Adipocyte (in vitro differentiated cells): ENCODE results near the gene UQCRQ.

Source experiments
- DNase-seq: peaks from one replicate; pipeline ENCODE4 v3.0.0-alpha.2; 2015; ENCODE audit warnings: low read depth
- H3K27me3 ChIP-seq: replicated peaks from 2 replicates; pipeline ENCODE4 v1.7.0; 2013; ENCODE audit warnings: mild to moderate bottlenecking, low read length, moderate library complexity; ENCODE audit not compliant: control insufficient read depth, insufficient read depth
- H3K36me3 ChIP-seq: 2 replicates; pipeline ENCODE4 v1.7.0; 2013; ENCODE audit warnings: low read length, mild to moderate bottlenecking, moderate library complexity; ENCODE audit not compliant: control insufficient read depth, insufficient read depth, severe bottlenecking
- H3K4me1 ChIP-seq: 2 replicates; pipeline ENCODE4 v1.7.0; 2013; ENCODE audit warnings: mild to moderate bottlenecking, low read length, moderate library complexity; ENCODE audit not compliant: control insufficient read depth, insufficient read depth
- H3K4me3 ChIP-seq: 2 replicates; pipeline ENCODE4 v1.7.0; 2013; ENCODE audit warnings: mild to moderate bottlenecking, low read length, moderate library complexity
- H3K9ac ChIP-seq: 2 replicates; pipeline ENCODE4 v1.7.0; 2013; ENCODE audit warnings: mild to moderate bottlenecking, low read length, moderate library complexity
- H3K9me3 ChIP-seq: 2 replicates; pipeline ENCODE4 v1.7.0; 2013; ENCODE audit warnings: mild to moderate bottlenecking, low read length, moderate library complexity; ENCODE audit not compliant: control insufficient read depth

Gene UQCRQ

DNA sequence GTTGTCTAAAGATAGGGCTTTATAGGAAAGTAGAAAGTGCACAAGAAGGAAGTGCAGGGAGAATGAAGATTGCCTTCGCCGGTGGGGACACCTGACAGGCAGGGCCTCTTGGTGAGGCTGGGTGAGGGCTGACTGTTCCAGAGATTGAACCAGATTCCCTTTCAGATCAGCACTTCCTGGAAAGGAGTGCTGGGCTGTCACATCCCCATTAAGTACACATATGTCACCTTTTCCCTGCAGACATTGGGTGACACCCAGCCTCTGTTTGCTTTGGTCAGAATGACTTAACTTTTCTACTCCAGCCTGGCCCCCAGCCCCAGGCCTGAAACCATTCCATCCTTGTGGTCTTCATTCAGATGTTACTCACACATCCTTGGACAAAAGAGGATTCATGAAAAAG is 28.6 kb upstream of the UQCRQ start:
- no peaks in the 10 kb centered on the region for H3K9me3 ChIP-seq
- DNase-seq, result no peak

DNA sequence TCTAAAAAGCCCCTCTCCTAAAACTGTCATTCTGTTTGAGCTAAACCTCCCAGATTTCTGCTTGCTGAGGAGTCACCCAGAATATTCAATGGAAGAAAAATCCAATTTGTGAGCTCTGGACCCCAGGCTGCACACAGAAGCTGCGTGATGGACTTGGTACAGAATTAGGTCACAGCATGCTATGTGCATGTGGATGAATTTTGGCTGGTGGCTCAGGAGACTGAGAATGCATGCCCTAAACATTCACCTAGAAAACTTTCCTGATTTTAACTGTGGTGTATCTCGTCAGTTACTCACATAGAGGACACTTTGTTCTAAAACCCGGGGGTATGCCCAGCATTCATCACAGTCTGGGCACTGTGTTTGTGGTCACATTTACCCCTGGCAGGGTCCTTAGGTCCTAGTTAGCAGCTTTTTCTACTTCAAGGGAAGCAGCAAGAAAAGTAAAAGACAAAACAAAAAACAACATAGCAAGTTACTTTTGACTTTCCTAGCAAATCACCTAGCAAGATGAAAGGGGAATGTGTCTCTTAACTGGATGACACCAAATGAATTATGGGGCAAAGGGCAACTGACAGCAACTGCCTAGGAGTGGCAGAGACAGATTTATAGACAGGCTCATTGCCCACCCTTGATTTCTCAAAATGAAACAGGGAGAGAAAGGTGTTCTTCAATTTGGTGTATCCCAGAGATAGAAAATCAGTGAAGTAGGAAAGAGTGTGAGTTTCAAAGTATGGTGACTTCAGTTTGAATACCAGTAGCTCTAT is 27.7 kb upstream of the UQCRQ start:
- no peak overlapping the region for H3K4me3 ChIP-seq

More for the DNA sequence above, 28.6 kb upstream of the UQCRQ start:
- Histone ChIP-seq H3K9ac (no peak overlapping the region), H3K27me3 (no peaks in the 10 kb centered on the region), H3K4me3 (no peak overlapping the region), H3K4me1 (peaks cover 31% of the 10 kb centered on the region), H3K36me3 (no peaks in the 10 kb centered on the region)

DNA sequence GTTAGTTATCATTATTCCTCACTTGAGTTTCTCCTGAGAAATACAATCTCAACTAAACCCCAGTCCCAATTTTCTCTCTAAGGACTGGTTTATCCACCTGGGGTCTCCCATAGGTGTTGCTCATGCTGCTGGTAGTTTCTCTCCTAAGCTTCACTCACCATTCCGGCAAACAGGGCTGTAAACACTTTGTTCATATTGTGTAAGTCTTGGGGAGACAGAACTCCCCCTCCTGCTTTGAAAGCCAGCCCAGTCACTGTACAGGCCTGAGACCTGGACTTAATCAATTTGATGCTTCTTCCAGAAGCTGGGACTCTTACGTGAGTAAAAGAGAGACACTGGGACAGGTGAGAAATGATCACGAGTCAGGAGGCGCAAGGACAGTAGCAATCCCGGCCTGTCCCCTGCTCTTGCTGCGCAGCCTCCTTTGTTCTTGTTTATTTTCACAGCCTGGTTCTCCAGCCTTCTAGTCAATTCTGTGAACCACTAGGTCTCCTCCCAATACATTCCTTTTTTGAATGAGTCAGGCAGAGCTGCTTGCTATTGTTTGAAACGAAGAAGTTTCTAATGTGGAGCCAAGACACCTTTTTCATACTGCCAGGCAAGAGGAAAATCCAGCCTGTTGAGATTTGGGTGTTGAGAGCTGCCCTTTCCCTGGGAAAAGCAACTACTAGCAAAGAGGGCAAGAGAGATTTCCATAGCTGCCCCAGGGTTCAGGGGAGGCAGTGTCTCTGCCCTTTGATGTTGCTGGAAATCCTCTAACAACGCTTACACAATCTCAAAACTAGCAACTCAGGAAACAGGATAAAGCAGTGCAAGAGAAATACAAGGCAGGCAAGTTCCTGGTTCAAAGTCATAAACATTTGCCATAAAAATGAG is 26.8 kb upstream of the UQCRQ start:
- Histone ChIP-seq H3K4me1 (peaks cover 31% of the 10 kb centered on the region), H3K27me3 (no peaks in the 10 kb centered on the region), H3K9me3 (no peaks in the 10 kb centered on the region), H3K36me3 (no peaks in the 10 kb centered on the region), H3K9ac (peak overlapping the region; percentile 7), H3K4me3 (no peak overlapping the region)
- DNase-seq, result peak; percentile 77

More for the DNA sequence above, 27.7 kb upstream of the UQCRQ start:
- Histone ChIP-seq H3K36me3 (no peaks in the 10 kb centered on the region), H3K9me3 (no peaks in the 10 kb centered on the region), H3K9ac (no peak overlapping the region), H3K4me1 (peaks cover 31% of the 10 kb centered on the region), H3K27me3 (no peaks in the 10 kb centered on the region)
- DNase-seq, result no peak

GRCh38 chr5:132840313-132840712 is 26.1 kb upstream of the UQCRQ start:
- peaks cover 31% of the 10 kb centered on the region for H3K4me1 ChIP-seq
- no peak overlapping the region for H3K9ac ChIP-seq
- H3K36me3 ChIP-seq, result no peaks in the 10 kb centered on the region
- no peaks in the 10 kb centered on the region for H3K9me3 ChIP-seq
- DNase-seq, result no peak
- H3K4me3 ChIP-seq, result no peak overlapping the region
- no peaks in the 10 kb centered on the region for H3K27me3 ChIP-seq

GRCh38 chr5:132840896-132841295 is 25.5 kb upstream of the UQCRQ start:
- H3K4me3 ChIP-seq, result no peak overlapping the region
- no peak for DNase-seq

GRCh38 chr5:132841305-132841704 is 25.1 kb upstream of the UQCRQ start:
- Histone ChIP-seq H3K9ac (no peak overlapping the region), H3K36me3 (no peaks in the 10 kb centered on the region), H3K9me3 (no peaks in the 10 kb centered on the region), H3K4me3 (no peak overlapping the region), H3K27me3 (no peaks in the 10 kb centered on the region), H3K4me1 (peaks cover 31% of the 10 kb centered on the region)
- peak; percentile 75 for DNase-seq

More at GRCh38 chr5:132840896-132841295, 25.5 kb upstream of the UQCRQ start:
- no peaks in the 10 kb centered on the region for H3K27me3 ChIP-seq
- H3K36me3 ChIP-seq, result no peaks in the 10 kb centered on the region
- H3K4me1 ChIP-seq, result peaks cover 31% of the 10 kb centered on the region
- no peak overlapping the region for H3K9ac ChIP-seq
- H3K9me3 ChIP-seq, result no peaks in the 10 kb centered on the region

- Histone ChIP-seq H3K9ac (no peak overlapping the region), H3K4me3 (no peak overlapping the region), H3K36me3 (no peaks in the 10 kb centered on the region), H3K9me3 (no peaks in the 10 kb centered on the region), H3K4me1 (peaks cover 7% of the 10 kb centered on the region), H3K27me3 (no peaks in the 10 kb centered on the region)
- no peak for DNase-seq
These were observed 18.2 kb upstream of the UQCRQ start for GRCh38 chr5:132848270-132848669.

GRCh38 chr5:132849347-132849746 is 17.1 kb upstream of the UQCRQ start:
- Histone ChIP-seq H3K36me3 (no peaks in the 10 kb centered on the region), H3K9me3 (no peaks in the 10 kb centered on the region), H3K9ac (no peak overlapping the region), H3K4me1 (peaks cover 7% of the 10 kb centered on the region), H3K27me3 (no peaks in the 10 kb centered on the region), H3K4me3 (no peak overlapping the region)
- peak; percentile 27 for DNase-seq

- peak; percentile 43 for DNase-seq
- H3K9ac ChIP-seq, result no peak overlapping the region
- H3K27me3 ChIP-seq, result no peaks in the 10 kb centered on the region
- no peak overlapping the region for H3K4me3 ChIP-seq
- H3K9me3 ChIP-seq, result no peaks in the 10 kb centered on the region
- H3K36me3 ChIP-seq, result no peaks in the 10 kb centered on the region
- H3K4me1 ChIP-seq, result peaks cover 7% of the 10 kb centered on the region
These were observed 16.4 kb upstream of the UQCRQ start for GRCh38 chr5:132850066-132850465.

- no peak overlapping the region for H3K4me3 ChIP-seq
- DNase-seq, result no peak
- H3K36me3 ChIP-seq, result no peaks in the 10 kb centered on the region
- peaks cover 7% of the 10 kb centered on the region for H3K4me1 ChIP-seq
- no peaks in the 10 kb centered on the region for H3K27me3 ChIP-seq
- no peak overlapping the region for H3K9ac ChIP-seq
- no peaks in the 10 kb centered on the region for H3K9me3 ChIP-seq
These were observed 13.1 kb upstream of the UQCRQ start for GRCh38 chr5:132853323-132853722.

DNA sequence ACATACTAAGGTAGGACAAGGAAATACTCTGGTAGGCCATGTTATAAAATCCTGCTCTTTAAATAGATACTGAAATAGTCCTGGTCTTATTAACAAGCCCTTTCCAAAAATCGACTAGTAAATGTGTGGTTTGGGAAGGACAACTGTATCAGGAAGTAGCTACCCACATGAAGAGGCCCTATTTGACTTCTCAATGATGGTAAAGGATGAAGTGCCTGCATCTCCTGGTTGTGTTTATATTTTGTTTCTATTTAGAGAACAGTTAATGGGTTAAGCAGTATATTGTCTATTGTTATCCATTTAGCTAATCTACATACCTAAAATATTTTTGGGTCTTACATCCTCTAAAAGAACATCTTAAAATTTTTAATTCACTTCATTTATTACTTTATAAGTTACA is 12.7 kb upstream of the UQCRQ start:
- no peak overlapping the region for H3K4me3 ChIP-seq
- H3K27me3 ChIP-seq, result no peaks in the 10 kb centered on the region
- H3K36me3 ChIP-seq, result no peaks in the 10 kb centered on the region
- H3K9me3 ChIP-seq, result no peaks in the 10 kb centered on the region
- H3K9ac ChIP-seq, result no peak overlapping the region
- no peak for DNase-seq
- H3K4me1 ChIP-seq, result peaks cover 7% of the 10 kb centered on the region
